ENCODE measurements around the gene KBTBD2. TPM values are rescaled to one million over a fixed set of nuclear protein-coding genes. Genes with fewer than 3 reads are reported as not detected.

Gene KBTBD2
- total RNA-seq, 1 donor from 2014 or later: 53.6 TPM

DNA sequence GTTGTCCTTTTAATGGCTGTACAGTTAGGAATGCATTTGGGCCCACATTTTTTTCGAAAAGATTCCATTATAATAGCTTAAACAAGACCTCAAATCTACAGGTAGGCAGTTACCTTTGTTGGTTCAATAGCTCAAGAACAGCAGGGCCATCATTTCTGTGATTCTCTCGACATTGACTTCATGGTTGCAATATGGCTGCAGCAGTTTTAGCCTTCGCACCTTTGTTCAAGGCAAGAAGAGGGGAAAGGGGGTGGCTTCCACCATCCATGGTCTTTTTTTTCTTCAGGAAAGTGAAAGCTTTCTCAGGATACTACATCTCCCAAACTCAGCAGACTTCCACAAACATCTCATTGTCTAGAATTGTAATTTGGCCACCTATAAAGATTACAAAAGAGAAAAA lies 2.2 kb upstream of the KBTBD2 start:
- Mint-ChIP-seq H3K9me3 (ENCODE audit: unreplicated experiment) (no peaks in the 10 kb centered on the region), H3K4me1 (ENCODE audit: unreplicated experiment) (peaks cover 42% of the 10 kb centered on the region), H3K27me3 (ENCODE audit: unreplicated experiment) (peaks cover 33% of the 10 kb centered on the region), H3K27ac (ENCODE audit: unreplicated experiment) (peak overlapping the region; percentile 98), H3K4me3 (ENCODE audit: unreplicated experiment) (peak overlapping the region; percentile 91), H3K36me3 (ENCODE audit: low read depth, unreplicated experiment) (peaks cover 16% of the 10 kb centered on the region)
- TF ChIP-seq, protein P1, sequence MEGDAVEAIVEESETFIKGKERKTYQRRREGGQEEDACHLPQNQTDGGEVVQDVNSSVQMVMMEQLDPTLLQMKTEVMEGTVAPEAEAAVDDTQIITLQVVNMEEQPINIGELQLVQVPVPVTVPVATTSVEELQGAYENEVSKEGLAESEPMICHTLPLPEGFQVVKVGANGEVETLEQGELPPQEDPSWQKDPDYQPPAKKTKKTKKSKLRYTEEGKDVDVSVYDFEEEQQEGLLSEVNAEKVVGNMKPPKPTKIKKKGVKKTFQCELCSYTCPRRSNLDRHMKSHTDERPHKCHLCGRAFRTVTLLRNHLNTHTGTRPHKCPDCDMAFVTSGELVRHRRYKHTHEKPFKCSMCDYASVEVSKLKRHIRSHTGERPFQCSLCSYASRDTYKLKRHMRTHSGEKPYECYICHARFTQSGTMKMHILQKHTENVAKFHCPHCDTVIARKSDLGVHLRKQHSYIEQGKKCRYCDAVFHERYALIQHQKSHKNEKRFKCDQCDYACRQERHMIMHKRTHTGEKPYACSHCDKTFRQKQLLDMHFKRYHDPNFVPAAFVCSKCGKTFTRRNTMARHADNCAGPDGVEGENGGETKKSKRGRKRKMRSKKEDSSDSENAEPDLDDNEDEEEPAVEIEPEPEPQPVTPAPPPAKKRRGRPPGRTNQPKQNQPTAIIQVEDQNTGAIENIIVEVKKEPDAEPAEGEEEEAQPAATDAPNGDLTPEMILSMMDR (IDR thresholded peaks at IDR 0.05; ENCODE audit: unreplicated experiment): no peak
- no peak for DNase-seq (ENCODE audit: low spot score)

DNA sequence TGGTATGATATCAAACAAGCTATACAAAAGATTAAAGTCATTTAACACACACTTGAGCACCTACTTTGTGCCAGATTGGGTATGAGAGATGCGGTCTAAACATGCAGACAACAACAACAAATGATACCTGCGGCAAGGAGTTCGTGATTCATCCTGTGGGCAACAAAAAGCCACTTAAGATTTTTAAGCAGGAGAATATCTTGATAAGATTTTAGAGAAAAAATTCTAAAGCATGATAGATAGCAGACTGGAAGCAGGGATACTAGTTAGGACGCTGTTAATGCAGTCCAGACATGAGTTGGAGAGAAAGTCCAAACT lies 1.6 kb upstream of the KBTBD2 start:
- Mint-ChIP-seq H3K9me3 (ENCODE audit: unreplicated experiment) (no peaks in the 10 kb centered on the region), H3K27me3 (ENCODE audit: unreplicated experiment) (peaks cover 33% of the 10 kb centered on the region), H3K4me1 (ENCODE audit: unreplicated experiment) (peaks cover 48% of the 10 kb centered on the region), H3K27ac (ENCODE audit: unreplicated experiment) (peak overlapping the region; percentile 98), H3K4me3 (ENCODE audit: unreplicated experiment) (peak overlapping the region; percentile 91), H3K36me3 (ENCODE audit: low read depth, unreplicated experiment) (peaks cover 16% of the 10 kb centered on the region)
- TF ChIP-seq, protein P1 (IDR thresholded peaks at IDR 0.05; ENCODE audit: unreplicated experiment): no peak
- no peak for DNase-seq (ENCODE audit: low spot score)

DNA sequence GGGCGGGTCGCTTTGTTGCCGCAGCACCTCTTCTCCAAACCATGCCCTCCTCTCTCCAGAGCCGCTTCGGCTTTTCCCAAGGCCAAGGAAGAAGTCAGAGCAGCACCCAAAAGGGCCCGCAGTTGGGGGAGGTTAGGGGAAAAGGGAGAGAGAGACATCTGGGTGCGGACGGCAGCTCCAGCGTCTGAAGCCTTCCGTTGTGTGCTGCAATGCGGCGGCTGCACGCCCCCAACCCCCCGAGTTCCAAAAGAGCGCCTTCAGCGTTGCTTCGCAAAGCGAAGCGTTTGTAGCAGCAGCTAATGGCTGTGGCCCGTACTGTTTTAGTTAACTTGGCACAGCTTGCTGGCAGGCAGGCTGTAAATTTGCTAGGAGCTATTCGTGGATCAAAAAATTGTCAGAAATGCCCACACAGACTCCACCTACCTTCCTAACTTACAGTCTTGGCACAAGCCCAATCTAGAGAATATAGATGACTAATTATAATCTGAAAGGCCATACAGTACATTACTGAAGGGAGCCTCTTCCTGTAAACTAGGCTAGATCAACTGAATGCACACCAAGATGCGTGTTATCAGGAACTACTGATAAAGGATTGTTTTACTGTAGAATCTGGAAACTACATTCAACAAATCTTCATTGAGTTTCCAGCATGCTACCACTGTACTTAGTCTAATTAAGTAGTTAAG lies 1.1 kb upstream of the KBTBD2 start:
- TF ChIP-seq, protein P1 (IDR thresholded peaks at IDR 0.05; ENCODE audit: unreplicated experiment): no peak
- no peaks in the 10 kb centered on the region for H3K9me3 Mint-ChIP-seq (ENCODE audit: unreplicated experiment)
- H3K36me3 Mint-ChIP-seq (ENCODE audit: low read depth, unreplicated experiment): peaks cover 16% of the 10 kb centered on the region
- H3K4me1 Mint-ChIP-seq (ENCODE audit: unreplicated experiment): peaks cover 53% of the 10 kb centered on the region
- peak overlapping the region; percentile 91 for H3K4me3 Mint-ChIP-seq (ENCODE audit: unreplicated experiment)
- H3K27me3 Mint-ChIP-seq (ENCODE audit: unreplicated experiment): peaks cover 33% of the 10 kb centered on the region
- peak; percentile 37 for DNase-seq (ENCODE audit: low spot score)
- peak overlapping the region; percentile 98 for H3K27ac Mint-ChIP-seq (ENCODE audit: unreplicated experiment)

DNA sequence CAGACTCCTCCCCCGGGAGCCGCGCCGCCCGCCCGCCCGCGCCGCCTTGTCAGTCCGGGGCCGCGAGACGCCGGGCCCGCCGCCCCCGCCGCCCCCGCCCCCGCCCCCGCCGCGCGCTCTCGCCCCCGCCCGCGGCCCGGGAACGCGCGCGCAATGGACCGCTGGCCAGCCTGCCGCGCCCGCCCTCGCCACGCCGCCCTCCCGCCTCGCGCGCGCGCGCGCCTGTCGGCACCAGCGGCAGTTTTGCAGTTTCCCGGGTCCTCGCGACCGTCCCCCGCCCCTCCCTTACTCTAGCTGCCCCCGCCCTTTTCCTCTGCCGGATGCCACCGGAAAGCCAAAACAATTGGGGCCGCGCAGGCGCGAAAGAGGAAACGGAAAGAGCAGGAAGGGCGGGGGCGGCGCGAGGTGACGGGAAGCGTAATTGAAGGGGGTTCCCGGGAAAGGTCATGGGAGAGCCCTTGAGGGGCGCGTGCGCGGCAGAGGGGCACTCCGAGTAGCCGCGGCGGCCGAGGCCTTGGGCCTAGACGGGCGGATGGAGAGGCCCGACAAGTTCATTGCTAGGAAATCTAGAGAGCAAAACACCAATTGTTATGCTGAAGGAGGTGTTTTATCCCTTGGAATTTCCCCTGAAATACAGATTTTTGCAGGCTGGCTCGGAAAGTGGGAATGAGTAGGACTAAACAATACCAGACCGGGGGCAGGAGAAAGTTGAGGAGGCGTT lies 400 bp upstream of the KBTBD2 start:
- Mint-ChIP-seq H3K27ac (ENCODE audit: unreplicated experiment) (peak overlapping the region; percentile 98), H3K9me3 (ENCODE audit: unreplicated experiment) (no peaks in the 10 kb centered on the region), H3K36me3 (ENCODE audit: low read depth, unreplicated experiment) (peaks cover 16% of the 10 kb centered on the region), H3K4me3 (ENCODE audit: unreplicated experiment) (peak overlapping the region; percentile 91), H3K27me3 (ENCODE audit: unreplicated experiment) (peaks cover 33% of the 10 kb centered on the region), H3K4me1 (ENCODE audit: unreplicated experiment) (peaks cover 58% of the 10 kb centered on the region)
- peak; percentile 97 for DNase-seq (ENCODE audit: low spot score)
- TF ChIP-seq, protein P1 (IDR thresholded peaks at IDR 0.05; ENCODE audit: unreplicated experiment): no peak

DNA sequence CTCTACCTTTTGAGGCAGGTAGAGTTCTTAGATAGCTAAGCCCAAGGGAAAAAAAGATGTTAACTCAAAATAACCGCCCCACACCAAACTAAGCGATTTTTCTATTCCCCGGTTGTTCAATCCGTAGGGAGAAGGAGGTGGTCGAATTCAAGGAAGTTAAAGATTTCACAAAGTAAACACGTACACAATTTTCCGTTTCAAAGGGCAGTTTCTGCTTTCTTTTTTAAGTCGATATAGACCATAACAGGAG lies 842 bp downstream of the KBTBD2 start:
- H3K27me3 Mint-ChIP-seq (ENCODE audit: unreplicated experiment): peaks cover 33% of the 10 kb centered on the region
- H3K4me3 Mint-ChIP-seq (ENCODE audit: unreplicated experiment): peak overlapping the region; percentile 98
- no peak for DNase-seq (ENCODE audit: low spot score)
- TF ChIP-seq, protein P1 (IDR thresholded peaks at IDR 0.05; ENCODE audit: unreplicated experiment): no peak
- H3K27ac Mint-ChIP-seq (ENCODE audit: unreplicated experiment): peak overlapping the region; percentile 98
- no peaks in the 10 kb centered on the region for H3K9me3 Mint-ChIP-seq (ENCODE audit: unreplicated experiment)
- H3K4me1 Mint-ChIP-seq (ENCODE audit: unreplicated experiment): peaks cover 67% of the 10 kb centered on the region
- H3K36me3 Mint-ChIP-seq (ENCODE audit: low read depth, unreplicated experiment): peaks cover 16% of the 10 kb centered on the region
